Placental pericyte (primary cell): Measurements from ENCODE around the gene TMEM258. TPM values are rescaled to one million over a fixed set of nuclear protein-coding genes. Genes with fewer than 3 reads are reported as not detected.

Experiments
- total RNA-seq: library from RNA; depleted of rRNA; stranded (reverse); fragments of >200 nt; gene quantifications from 2 replicates; pipeline ENCODE4 v1.2.3, GENCODE V29; 2012

TMEM258 gene
- 46.7 and 77.5 TPM in 2 replicates for total RNA-seq

DNA sequence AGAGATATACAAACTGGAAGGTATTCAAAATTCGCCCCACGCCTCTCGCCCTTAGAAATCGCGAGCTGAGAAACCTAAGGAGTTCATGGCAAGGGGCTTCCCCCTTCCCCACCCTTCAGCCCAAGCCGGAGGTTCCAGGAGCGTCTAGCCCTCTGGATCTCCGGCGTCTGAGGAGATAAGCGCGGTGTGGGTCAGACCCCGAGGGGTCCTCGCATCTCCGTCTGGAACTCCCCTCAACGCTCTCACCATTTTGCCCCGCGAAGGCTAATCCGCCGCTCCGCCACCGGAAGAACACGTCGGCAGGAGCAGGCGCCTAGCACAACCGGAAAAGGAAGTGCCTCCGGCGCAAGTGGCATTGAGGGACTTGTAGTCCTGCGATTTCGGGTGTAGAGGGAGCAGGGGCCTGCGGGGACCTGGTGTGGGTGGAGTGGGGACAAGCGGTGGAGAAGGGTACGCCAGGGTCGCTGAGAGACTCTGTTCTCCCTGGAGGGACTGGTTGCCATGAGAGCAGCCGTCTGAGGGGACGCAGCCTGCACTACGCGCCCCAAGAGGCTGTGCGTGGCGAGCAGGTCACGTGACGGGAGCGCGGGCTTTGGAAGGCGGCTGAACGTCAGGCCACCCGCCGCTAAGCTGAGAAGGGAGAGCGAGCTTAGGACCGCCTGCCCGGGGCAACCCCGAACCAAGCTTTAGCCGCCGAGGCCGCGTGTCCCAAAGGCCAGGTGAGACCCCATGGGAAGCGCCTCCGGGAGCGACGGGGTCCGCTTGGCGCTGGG, at the start of gene TMEM258, which contains the start of gene FEN1:
TMEM258 (minus strand) TSS at position 290 of the 773 bp plus-strand sequence; CDS start at position 249, 41 bp downstream.
FEN1 (plus strand) TSS at position 602 of the 773 bp plus-strand sequence. CDS start 2,451 bp downstream, outside the sequence.

DNA sequence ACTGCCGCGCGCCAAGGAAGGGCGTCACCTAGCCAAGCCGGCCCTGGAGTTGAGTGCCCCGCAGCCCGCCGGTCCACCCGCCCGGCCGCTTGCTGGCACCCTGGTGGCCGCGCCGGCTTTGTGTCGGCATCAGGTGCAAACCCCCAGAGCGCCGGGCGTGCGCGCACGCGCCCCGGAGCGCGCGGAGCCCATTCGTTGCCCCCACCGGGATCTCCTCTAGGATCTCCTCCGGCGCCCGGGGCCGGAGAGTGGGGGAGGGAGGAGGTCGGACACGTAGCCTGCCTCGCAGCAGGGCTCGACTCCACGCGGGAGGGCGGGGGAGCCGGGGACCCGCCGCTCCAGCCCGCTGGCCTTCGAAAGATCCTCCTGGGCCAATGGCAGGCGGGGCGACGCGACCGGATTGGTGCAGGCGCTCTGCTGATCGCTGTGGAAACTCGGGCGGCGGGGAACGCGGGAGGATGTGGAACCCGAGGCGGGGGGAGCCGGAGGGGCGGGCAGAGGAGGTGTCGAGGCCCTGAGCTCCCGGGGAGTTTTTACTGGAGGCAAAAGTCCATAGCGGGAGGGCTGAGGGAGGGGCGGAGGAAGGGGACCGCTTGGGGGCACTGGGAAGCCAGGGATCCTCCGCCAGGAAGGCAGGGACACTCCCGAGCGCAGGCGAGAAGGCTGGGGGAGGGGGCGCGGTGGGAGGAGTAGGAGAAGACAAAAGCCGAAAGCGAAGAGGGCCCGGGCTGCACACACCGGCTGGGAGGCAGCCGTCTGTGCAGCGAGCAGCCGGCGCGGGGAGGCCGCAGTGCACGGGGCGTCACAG, 35.4 kb upstream of the TMEM258 start, which contains the start of gene FADS2:
FADS2 (plus strand) TSS at position 730 of the 808 bp plus-strand sequence. CDS start 91 bp downstream, outside the sequence.

DNA sequence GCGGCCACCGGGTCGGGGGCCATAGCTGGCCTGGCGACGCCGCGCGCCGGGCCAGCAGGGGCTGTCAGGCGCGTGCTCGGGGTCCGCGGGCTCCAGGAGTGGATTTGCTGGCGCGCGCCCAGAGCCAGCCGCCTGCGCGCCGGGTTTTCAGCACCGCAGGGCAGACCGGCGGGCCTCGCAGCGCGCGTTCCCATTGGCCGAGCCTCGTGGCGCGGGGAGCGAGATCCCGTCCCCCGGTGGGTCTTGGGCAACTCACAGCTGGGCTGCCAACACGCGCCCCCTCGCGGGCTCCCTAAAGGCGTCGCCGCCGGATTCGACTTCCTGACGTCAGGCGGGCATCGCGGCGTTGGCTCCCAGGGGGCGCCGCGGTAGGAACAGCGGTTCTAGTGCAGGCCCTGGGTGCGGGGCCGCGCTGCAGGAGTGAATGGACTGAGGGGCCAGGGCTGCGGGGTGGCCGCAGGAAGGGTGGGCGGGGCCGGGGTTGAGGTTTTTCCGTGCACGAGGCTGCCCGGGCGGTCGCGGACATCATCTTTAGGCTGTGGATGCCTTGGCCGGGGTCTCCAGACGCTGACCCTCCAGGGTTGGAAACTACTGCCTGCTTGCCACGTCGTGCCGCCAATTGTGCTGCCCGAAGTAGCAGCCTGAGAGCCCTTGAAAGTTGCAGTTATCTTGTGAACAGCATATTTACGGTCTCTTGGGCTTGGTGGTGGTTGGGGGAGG, 24.5 kb upstream of the TMEM258 start, which contains the start of gene FADS1:
FADS1 (minus strand) TSS at position 268 of the 720 bp plus-strand sequence; CDS start at position 194, 74 bp downstream.

DNA sequence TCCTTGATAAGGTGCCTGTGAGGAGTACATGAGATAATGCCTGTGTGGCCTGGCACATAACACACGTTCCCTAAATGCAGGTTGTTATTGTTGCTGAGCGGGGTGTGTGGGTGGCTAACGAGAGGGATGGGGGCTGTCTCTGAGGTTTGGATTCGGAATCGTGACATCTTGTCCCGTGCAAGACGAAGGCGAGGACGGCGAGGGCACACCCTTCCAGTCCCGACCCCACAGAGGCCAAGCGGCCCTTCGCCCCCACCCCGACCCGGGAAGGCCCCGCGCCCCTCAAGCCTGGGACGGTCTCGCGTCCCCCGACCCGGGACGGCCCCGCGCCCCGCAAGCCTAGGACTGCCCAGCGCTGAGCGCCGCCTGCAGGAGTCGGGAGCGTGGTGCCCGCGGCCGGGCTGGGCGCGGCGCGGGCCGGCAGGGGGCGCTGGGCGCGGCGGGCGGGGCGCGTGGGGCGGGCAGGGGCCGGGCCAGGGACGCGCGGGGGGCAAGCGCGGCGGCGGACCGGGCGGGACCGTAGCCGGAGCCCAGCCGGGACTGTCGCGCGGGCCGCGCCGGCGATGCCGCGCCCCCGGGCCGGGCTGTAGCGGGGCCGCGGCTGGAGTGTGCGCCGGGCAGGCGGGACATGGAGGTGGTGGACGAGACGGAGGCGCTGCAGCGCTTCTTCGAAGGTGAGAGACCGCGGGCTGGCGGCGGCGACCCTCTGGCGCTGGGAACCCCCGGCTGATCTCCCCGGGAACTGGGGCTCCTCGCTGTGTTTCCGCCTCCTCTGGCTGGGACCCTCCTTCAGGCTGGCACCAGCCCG, 40.1 kb downstream of the TMEM258 start, which contains the start of gene MYRF:
MYRF (plus strand) TSS at position 520 of the 808 bp plus-strand sequence; CDS start at position 629, 109 bp downstream.

Other genes with a start within 250 kb of the TMEM258 start
- gene SYT7, start 211.5 kb downstream of the TMEM258 start, total RNA-seq, result 4.6 and 9.7 TPM in 2 replicates
- gene DAGLA, start 112.2 kb downstream of the TMEM258 start, total RNA-seq, result 2.9 and 4.2 TPM in 2 replicates
- gene MYRF, start 40.0 kb downstream of the TMEM258 start, total RNA-seq, result 6.4 and 39.2 TPM in 2 replicates
- gene FEN1, start 312 bp upstream of the TMEM258 start, total RNA-seq, result 13.3 and 76.2 TPM in 2 replicates
- 159 and 497 TPM in 2 replicates for gene FADS1, start 24.4 kb upstream of the TMEM258 start, total RNA-seq
- 385 and 1,439 TPM in 2 replicates for gene FADS2, start 35.7 kb upstream of the TMEM258 start, total RNA-seq
- 58.4 and 131 TPM in 2 replicates for gene FADS3, start 98.9 kb upstream of the TMEM258 start, total RNA-seq
- 2.7 and 14.0 TPM in 2 replicates for gene RAB3IL1, start 125.0 kb upstream of the TMEM258 start, total RNA-seq
- gene BEST1, start 157.8 kb upstream of the TMEM258 start, total RNA-seq, result 1.4 and 21.9 TPM in 2 replicates
- 282 and 5,455 TPM in 2 replicates for gene FTH1, start 175.0 kb upstream of the TMEM258 start, total RNA-seq